HG02763 (cell line): ENCODE results near the gene CLVS2.

Experiments
- ATAC-seq: cut with Tn5 transposase; IDR thresholded peaks from one replicate; pipeline ENCODE4 v1.9.1; 2021; ENCODE audit warnings: mild to moderate bottlenecking, moderate library complexity; ENCODE audit not compliant: unreplicated experiment

The CLVS2 gene

GRCh38 chr6:122995921-122996793 is at the start of gene CLVS2:
Gene CLVS2 (plus strand): TSS chr6:122996235. CDS start chr6:122997778, 1,543 bp downstream.
- ATAC-seq, result no peak

- no peak for ATAC-seq
These were observed 48.7 kb upstream of the CLVS2 start for GRCh38 chr6:122947355-122947754.

GRCh38 chr6:122953766-122954165 is 42.3 kb upstream of the CLVS2 start:
- ATAC-seq, result no peak

GRCh38 chr6:122956376-122956775 is 39.7 kb upstream of the CLVS2 start:
- ATAC-seq, result no peak

GRCh38 chr6:122962000-122962624 is 33.9 kb upstream of the CLVS2 start:
- ATAC-seq, result no peak

- ATAC-seq, result no peak
These were observed 26.0 kb upstream of the CLVS2 start for GRCh38 chr6:122969999-122970533.

GRCh38 chr6:122977180-122977579 is 18.9 kb upstream of the CLVS2 start:
- ATAC-seq, result no peak

GRCh38 chr6:122984393-122984792 is 11.6 kb upstream of the CLVS2 start:
- no peak for ATAC-seq

GRCh38 chr6:122994256-122994655 is 1.8 kb upstream of the CLVS2 start:
- no peak for ATAC-seq

GRCh38 chr6:122996794-122997505 is 915 bp downstream of the CLVS2 start:
- ATAC-seq, result no peak

GRCh38 chr6:122997541-122998150 is 1.6 kb downstream of the CLVS2 start:
- no peak for ATAC-seq

GRCh38 chr6:122998403-122998975 is 2.5 kb downstream of the CLVS2 start:
- no peak for ATAC-seq

- ATAC-seq, result no peak
These were observed 4.3 kb downstream of the CLVS2 start for GRCh38 chr6:123000244-123000770.

GRCh38 chr6:123001540-123001939 is 5.5 kb downstream of the CLVS2 start:
- ATAC-seq, result no peak

- ATAC-seq, result no peak
These were observed 11.8 kb downstream of the CLVS2 start for GRCh38 chr6:123007885-123008284.

- ATAC-seq, result no peak
These were observed 13.0 kb downstream of the CLVS2 start for GRCh38 chr6:123009059-123009458.

GRCh38 chr6:123014835-123015234 is 18.8 kb downstream of the CLVS2 start:
- no peak for ATAC-seq

GRCh38 chr6:123016431-123017103 is 20.5 kb downstream of the CLVS2 start:
- no peak for ATAC-seq

GRCh38 chr6:123017104-123017682 is 21.2 kb downstream of the CLVS2 start:
- no peak for ATAC-seq
